Skeletal muscle tissue (tissue), 1 donor: ENCODE results near the gene TMOD1. TPM values are rescaled to one million over a fixed set of nuclear protein-coding genes. Genes with fewer than 3 reads are reported as not detected.

Source experiments
- total RNA-seq: library from RNA; depleted of rRNA; stranded (reverse); fragments of >200 nt; gene quantifications from one replicate; pipeline ENCODE4 v1.2.3, GENCODE V29; 2014

TMOD1 gene
- total RNA-seq, 1 donor from 2014 or later, result 45.9 TPM

Other genes starting within 250 kb of the TMOD1 start
- 7.3 TPM for gene CCDC180, start 194.0 kb upstream of the TMOD1 start, total RNA-seq
- 5.2 TPM for gene TDRD7, start 89.6 kb upstream of the TMOD1 start, total RNA-seq
- gene TSTD2, start 131.7 kb downstream of the TMOD1 start, total RNA-seq, result 21.4 TPM
- gene NCBP1, start 132.2 kb downstream of the TMOD1 start, total RNA-seq, result 50.1 TPM
- gene XPA, start 195.7 kb downstream of the TMOD1 start, total RNA-seq, result 8.9 TPM